Fibroblast of lung (primary cell): ENCODE results near the gene TP53I11. TPM values are rescaled to one million over a fixed set of nuclear protein-coding genes. Genes with fewer than 3 reads are reported as not detected.

Experiments used
- DNase-seq, 2 donors: peaks; one replicate each; pipeline versions ENCODE4 v3.0.0 to v3.0.0-alpha.2; 2010; ENCODE audit warnings: low read depth in 2 of 2
- H2AFZ ChIP-seq: 2 replicates; pipeline ENCODE4 v1.5.1; 2012; ENCODE audit warnings: low read length, control low read depth, inconsistent platforms
- H3K27ac ChIP-seq: 2 replicates; pipeline ENCODE4 v1.5.1; 2011; ENCODE audit warnings: low read length, control low read depth; ENCODE audit not compliant: insufficient read depth
- H3K27me3 ChIP-seq: 2 replicates; pipeline ENCODE4 v1.5.1; 2011; ENCODE audit warnings: mild to moderate bottlenecking, low read length; ENCODE audit not compliant: control insufficient read depth, insufficient read depth
- H3K36me3 ChIP-seq: 2 replicates; pipeline ENCODE4 v1.5.1; 2011; ENCODE audit warnings: low read length; ENCODE audit not compliant: control insufficient read depth, insufficient read depth
- H3K4me1 ChIP-seq: 2 replicates; pipeline ENCODE4 v1.5.1; 2011; ENCODE audit warnings: low read length; ENCODE audit not compliant: control insufficient read depth, insufficient read depth; ENCODE audit errors: extremely low read depth
- H3K4me2 ChIP-seq: 2 replicates; pipeline ENCODE4 v1.5.1; 2011; ENCODE audit warnings: low read length, control low read depth; ENCODE audit not compliant: insufficient read depth; ENCODE audit errors: extremely low read depth
- H3K4me3 ChIP-seq, 4 experiments: fragments of 200-600 bp in 1 of 4; sonication (generic) in 1 of 4; replicated peaks in 1 of 4; 2 replicates each; pipeline ENCODE4 v1.5.1; 2011 to 2016; ENCODE audit warnings: low read length in 4 of 4, low read depth in 3 of 4, mild to moderate bottlenecking in 3 of 4, control low read depth in 2 of 4, inconsistent platforms in 1 of 4, mixed read lengths in 1 of 4; ENCODE audit not compliant: insufficient read depth in 1 of 4; ENCODE audit errors: control extremely low read depth in 1 of 4
- H3K79me2 ChIP-seq: 2 replicates; pipeline ENCODE4 v1.5.1; 2012; ENCODE audit warnings: mild to moderate bottlenecking, low read length, inconsistent platforms; ENCODE audit not compliant: control insufficient read depth, insufficient read depth
- H3K9ac ChIP-seq: 2 replicates; pipeline ENCODE4 v1.5.1; 2011; ENCODE audit warnings: mild to moderate bottlenecking, low read length, control low read depth; ENCODE audit not compliant: insufficient read depth
- H3K9me3 ChIP-seq: 2 replicates; pipeline ENCODE4 v1.5.1; 2012; ENCODE audit warnings: low read depth, low read length; ENCODE audit not compliant: control insufficient read depth, insufficient read depth
- H4K20me1 ChIP-seq: 2 replicates; pipeline ENCODE4 v1.5.1; 2011; ENCODE audit warnings: low read length; ENCODE audit not compliant: control insufficient read depth, insufficient read depth; ENCODE audit errors: extremely low read depth
- EZH2 ChIP-seq: IDR thresholded peaks from 2 replicates; pipeline ENCODE4 v1.5.1; 2012; ENCODE audit warnings: low read length, control low read depth, mild to moderate bottlenecking; ENCODE audit errors: missing control alignments
- polyA plus RNA-seq, 2 donors: library from polyadenylated mRNA; depleted of rRNA in 1 of 2; stranded (reverse) in 1 of 2; unstranded in 1 of 2; fragments of >200 nt; gene quantifications; 2 replicates each; pipeline ENCODE4 v1.2.1, GENCODE V29; 2011 to 2012; ENCODE audit warnings: missing spikeins in 1 of 2
- total RNA-seq: library from RNA; depleted of rRNA; stranded (reverse); fragments of >200 nt; gene quantifications from 2 replicates; pipeline ENCODE4 v1.2.1, GENCODE V29; 2014
- TF ChIP-seq, protein P1 (sequence below), 2 donors: IDR thresholded peaks in 1 of 2; conservative IDR thresholded peaks in 1 of 2; 1 replicate in 1 of 2; 2 replicates in 1 of 2; pipeline ENCODE4 v1.5.1; 2011 to 2012; ENCODE audit warnings: low read length in 2 of 2, control low read depth in 1 of 2, inconsistent platforms in 1 of 2, low read depth in 1 of 2, mild to moderate bottlenecking in 1 of 2

Gene TP53I11
- total and polyA plus RNA-seq, 2 donors (not counting 1 experiment from before 2014, with no cell fraction given): 53.2 to 54.0 TPM

DNA sequence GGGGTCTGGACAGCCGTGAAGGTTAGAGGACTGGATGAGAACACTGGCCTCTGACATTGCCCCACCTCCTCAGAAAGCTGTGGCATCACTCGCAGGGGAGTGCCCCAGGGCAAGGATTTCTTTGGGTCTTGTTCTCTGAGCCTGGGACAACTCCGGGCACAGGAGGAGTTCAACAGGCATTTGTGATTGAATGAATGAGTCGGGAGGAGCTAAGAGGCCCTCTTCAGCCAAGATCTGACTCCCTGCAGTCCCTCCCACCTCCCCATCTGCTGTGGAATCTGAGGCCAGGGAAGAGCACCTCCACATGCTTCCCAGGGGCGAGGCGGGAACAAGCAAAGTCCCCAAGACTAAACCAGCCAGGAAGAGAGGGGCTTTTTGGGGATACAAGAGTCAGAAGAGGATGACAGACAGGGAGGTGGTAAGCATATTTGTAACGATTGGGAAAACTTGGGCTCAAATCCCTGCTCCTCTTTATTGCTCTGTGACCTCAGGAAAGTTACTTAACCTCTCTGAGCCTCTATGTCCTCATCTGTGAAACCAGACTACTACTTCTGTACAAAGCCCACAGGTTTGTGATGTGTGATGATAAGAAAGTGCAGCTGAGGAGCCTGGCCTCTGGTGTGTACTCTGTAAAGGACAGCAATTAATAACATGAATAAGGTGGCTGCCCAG, 6.4 kb downstream of the TP53I11 start:
- peaks cover 2% of the 10 kb centered on the region for H4K20me1 ChIP-seq
- DNase-seq: no peak
- no peak overlapping the region for H3K27ac ChIP-seq
- H3K4me2 ChIP-seq: no peak overlapping the region
- H3K27me3 ChIP-seq: no peaks in the 10 kb centered on the region
- peaks cover 17% of the 10 kb centered on the region for H3K4me1 ChIP-seq
- no peak overlapping the region for H3K4me3 ChIP-seq
- no peak overlapping the region for H2AFZ ChIP-seq
- H3K9ac ChIP-seq: no peak overlapping the region
- TF ChIP-seq EZH2: no peak
- TF ChIP-seq, protein P1, sequence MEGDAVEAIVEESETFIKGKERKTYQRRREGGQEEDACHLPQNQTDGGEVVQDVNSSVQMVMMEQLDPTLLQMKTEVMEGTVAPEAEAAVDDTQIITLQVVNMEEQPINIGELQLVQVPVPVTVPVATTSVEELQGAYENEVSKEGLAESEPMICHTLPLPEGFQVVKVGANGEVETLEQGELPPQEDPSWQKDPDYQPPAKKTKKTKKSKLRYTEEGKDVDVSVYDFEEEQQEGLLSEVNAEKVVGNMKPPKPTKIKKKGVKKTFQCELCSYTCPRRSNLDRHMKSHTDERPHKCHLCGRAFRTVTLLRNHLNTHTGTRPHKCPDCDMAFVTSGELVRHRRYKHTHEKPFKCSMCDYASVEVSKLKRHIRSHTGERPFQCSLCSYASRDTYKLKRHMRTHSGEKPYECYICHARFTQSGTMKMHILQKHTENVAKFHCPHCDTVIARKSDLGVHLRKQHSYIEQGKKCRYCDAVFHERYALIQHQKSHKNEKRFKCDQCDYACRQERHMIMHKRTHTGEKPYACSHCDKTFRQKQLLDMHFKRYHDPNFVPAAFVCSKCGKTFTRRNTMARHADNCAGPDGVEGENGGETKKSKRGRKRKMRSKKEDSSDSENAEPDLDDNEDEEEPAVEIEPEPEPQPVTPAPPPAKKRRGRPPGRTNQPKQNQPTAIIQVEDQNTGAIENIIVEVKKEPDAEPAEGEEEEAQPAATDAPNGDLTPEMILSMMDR (conservative IDR thresholded peaks at IDR 0.05 in 1 of 2, IDR thresholded peaks at IDR 0.05 in 1 of 2; ENCODE audit: low read depth in 1 of 2, low read length in 2 of 2): no peak
- peaks cover 75% of the 10 kb centered on the region for H3K79me2 ChIP-seq
- peaks cover 6% of the 10 kb centered on the region for H3K36me3 ChIP-seq
- H3K9me3 ChIP-seq: no peaks in the 10 kb centered on the region

DNA sequence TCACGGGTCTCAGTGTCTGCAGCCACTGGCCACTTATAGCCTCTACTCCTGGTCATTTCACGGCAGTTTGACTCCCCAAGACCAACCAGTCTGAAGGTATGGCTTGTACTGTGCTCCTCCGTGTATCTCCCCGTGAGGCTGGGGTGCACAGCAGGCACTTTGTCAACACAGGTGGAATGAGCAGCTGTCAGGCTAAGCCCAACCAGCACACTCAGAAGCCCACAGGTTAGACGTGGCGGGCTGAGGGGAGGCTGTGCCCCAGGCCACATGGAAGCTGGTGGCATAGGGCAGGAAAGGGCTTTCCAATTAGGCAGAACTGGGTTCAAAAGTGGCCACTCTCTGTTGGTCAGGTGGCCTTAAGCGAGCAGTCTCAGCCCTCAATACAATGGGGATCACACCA, 7.0 kb downstream of the TP53I11 start:
- Histone ChIP-seq H2AFZ (no peak overlapping the region), H3K4me1 (peaks cover 16% of the 10 kb centered on the region), H3K9ac (no peak overlapping the region), H3K79me2 (peaks cover 74% of the 10 kb centered on the region), H3K36me3 (peaks cover 6% of the 10 kb centered on the region), H3K9me3 (no peaks in the 10 kb centered on the region), H4K20me1 (peaks cover 2% of the 10 kb centered on the region), H3K4me2 (no peak overlapping the region), H3K27me3 (no peaks in the 10 kb centered on the region), H3K27ac (no peak overlapping the region), H3K4me3 (no peak overlapping the region)
- DNase-seq: no peak
- TF ChIP-seq EZH2: no peak
- TF ChIP-seq, protein P1 (conservative IDR thresholded peaks at IDR 0.05 in 1 of 2, IDR thresholded peaks at IDR 0.05 in 1 of 2; ENCODE audit: low read depth in 1 of 2, low read length in 2 of 2): no peak

DNA sequence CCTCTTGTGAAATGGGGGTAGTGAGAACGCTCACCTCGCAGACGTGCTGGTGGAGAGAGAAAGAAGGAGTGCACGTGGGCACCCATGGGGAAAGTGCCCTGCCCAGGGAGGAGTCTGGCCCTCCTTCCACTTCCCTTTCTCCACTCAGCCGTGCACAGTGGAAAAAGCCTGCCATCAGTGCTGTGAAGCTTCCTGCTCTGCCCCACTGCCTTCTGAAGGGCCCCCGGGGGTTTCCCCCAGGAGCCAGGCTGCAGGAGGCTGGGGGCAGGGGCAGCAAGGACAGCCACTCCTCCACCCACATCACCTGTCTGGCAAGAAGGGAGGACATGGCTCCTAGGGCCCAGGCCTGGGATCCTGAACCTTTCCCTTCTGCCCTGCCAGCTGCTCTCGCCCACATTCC, 7.6 kb downstream of the TP53I11 start:
- no peaks in the 10 kb centered on the region for H3K27me3 ChIP-seq
- H3K79me2 ChIP-seq: peaks cover 68% of the 10 kb centered on the region
- no peak for DNase-seq
- H3K9ac ChIP-seq: no peak overlapping the region
- no peak overlapping the region for H3K4me3 ChIP-seq
- no peaks in the 10 kb centered on the region for H3K9me3 ChIP-seq
- H4K20me1 ChIP-seq: peaks cover 2% of the 10 kb centered on the region
- H3K4me2 ChIP-seq: no peak overlapping the region
- peaks cover 12% of the 10 kb centered on the region for H3K4me1 ChIP-seq
- peaks cover 6% of the 10 kb centered on the region for H3K36me3 ChIP-seq
- no peak overlapping the region for H3K27ac ChIP-seq
- no peak overlapping the region for H2AFZ ChIP-seq
- TF ChIP-seq EZH2: no peak
- TF ChIP-seq, protein P1 (conservative IDR thresholded peaks at IDR 0.05 in 1 of 2, IDR thresholded peaks at IDR 0.05 in 1 of 2; ENCODE audit: low read depth in 1 of 2, low read length in 2 of 2): no peak
